B cell (primary cell): ENCODE measurements around the gene SEMA3G. TPM values are rescaled to one million over a fixed set of nuclear protein-coding genes. Genes with fewer than 3 reads are reported as not detected.

Experiments used
- ATAC-seq: fragments of 200-7000 bp; cut with Tn5 transposase; one replicate; pipeline ENCODE4 v1.10.0; 2021; ENCODE audit warnings: low read depth, mild to moderate bottlenecking, moderate number of reproducible peaks, moderate library complexity
- CTCF ChIA-PET: fragments of 350-600 bp; sonication (Branson Sonifier 250); formaldehyde crosslinking; loops from one replicate; lab custom pipeline; 2021; ENCODE audit warnings: antibody characterized with exemption, inconsistent platforms; lab: Charles Lee
- POLR2A ChIA-PET: fragments of 350-600 bp; sonication (Branson Sonifier 250); formaldehyde crosslinking; loops from one replicate; lab custom pipeline; 2021; ENCODE audit warnings: antibody characterized with exemption; lab: Charles Lee
- DNase-seq: peaks from one replicate; pipeline ENCODE4 v3.0.0; 2013
- H2AFZ ChIP-seq: 2 replicates; pipeline ENCODE4 v1.6.1; 2012; ENCODE audit warnings: mild to moderate bottlenecking, low read depth, low read length; ENCODE audit not compliant: insufficient read depth, poor library complexity, severe bottlenecking
- H3K27ac ChIP-seq, 2 donors: 1 replicate in 1 of 2; 2 replicates in 1 of 2; pipeline ENCODE4 v1.5.1; 2012 to 2013; ENCODE audit warnings: low read length in 2 of 2, mild to moderate bottlenecking in 2 of 2, moderate library complexity in 1 of 2
- H3K27me3 ChIP-seq, 4 experiments: fragments of 200-600 bp in 1 of 4; sonication (generic) in 1 of 4; replicated peaks in 1 of 4; 1 replicate in 2 of 4; 2 replicates in 2 of 4; pipeline versions ENCODE4 v1.6.1 to v1.7.0; 2013 to 2016; ENCODE audit warnings: low read length in 3 of 4, mild to moderate bottlenecking in 2 of 4, mixed read lengths in 1 of 4, moderate library complexity in 1 of 4; ENCODE audit not compliant: insufficient read depth in 4 of 4, control insufficient read depth in 3 of 4; ENCODE audit errors: control extremely low read depth in 1 of 4
- H3K36me3 ChIP-seq, 2 experiments: replicated peaks in 1 of 2; 1 replicate in 1 of 2; 2 replicates in 1 of 2; pipeline versions ENCODE4 v1.6.1 to v1.7.1; 2013; ENCODE audit warnings: low read length in 1 of 2; ENCODE audit not compliant: insufficient read depth in 2 of 2, control insufficient read depth in 1 of 2; ENCODE audit errors: control extremely low read depth in 1 of 2, extremely low read depth in 1 of 2
- H3K4me1 ChIP-seq, 2 donors: fragments of 200-600 bp in 1 of 2; sonication (generic) in 1 of 2; 1 replicate in 1 of 2; 2 replicates in 1 of 2; pipeline versions ENCODE4 v1.5.1 to v1.6.1; 2013 to 2017; ENCODE audit warnings: low read length in 2 of 2; ENCODE audit not compliant: control insufficient read depth in 2 of 2, insufficient read depth in 2 of 2
- H3K4me2 ChIP-seq: replicated peaks from 2 replicates; pipeline ENCODE3; 2012; ENCODE audit warnings: mild to moderate bottlenecking, low read depth, low read length; ENCODE audit not compliant: poor library complexity, severe bottlenecking
- H3K4me3 ChIP-seq, 5 experiments: fragments of 200-600 bp in 1 of 5; sonication (generic) in 1 of 5; 1 replicate in 3 of 5; 2 replicates in 2 of 5; pipeline versions ENCODE4 v1.5.1 to v1.7.0; 2011 to 2016; ENCODE audit warnings: low read length in 4 of 5, mild to moderate bottlenecking in 4 of 5, low read depth in 2 of 5, control low read depth in 1 of 5, moderate library complexity in 1 of 5; ENCODE audit not compliant: insufficient read depth in 1 of 5; ENCODE audit errors: control extremely low read depth in 1 of 5, extremely low read depth in 1 of 5
- H3K79me2 ChIP-seq: fragments of 200-600 bp; sonication (generic); one replicate; pipeline ENCODE4 v1.6.0; 2016; ENCODE audit warnings: low read length; ENCODE audit not compliant: control insufficient read depth, insufficient read depth
- H3K9ac ChIP-seq: fragments of 200-600 bp; sonication (generic); 2 replicates; pipeline ENCODE4 v1.6.1; 2017; ENCODE audit warnings: mild to moderate bottlenecking, low read length, moderate library complexity
- H3K9me3 ChIP-seq, 3 donors: one replicate each; pipeline versions ENCODE4 v1.6.1 to v1.7.1; 2013; ENCODE audit warnings: low read length in 2 of 3; ENCODE audit not compliant: control insufficient read depth in 2 of 3, insufficient read depth in 1 of 3; ENCODE audit errors: control extremely low read depth in 1 of 3
- H4K20me1 ChIP-seq: 2 replicates; pipeline ENCODE4 v1.6.0; 2012; ENCODE audit warnings: mild to moderate bottlenecking, low read length; ENCODE audit not compliant: insufficient read depth, control insufficient read depth, poor library complexity, severe bottlenecking
- H3K27ac Mint-ChIP-seq: one replicate; pipeline ENCODE4 v1.8.0; 2021; ENCODE audit warnings: mixed read lengths
- H3K27me3 Mint-ChIP-seq: one replicate; pipeline ENCODE4 v1.8.0; 2021; ENCODE audit warnings: mixed read lengths
- H3K4me1 Mint-ChIP-seq: one replicate; pipeline ENCODE4 v1.8.0; 2021; ENCODE audit warnings: mixed read lengths
- H3K4me3 Mint-ChIP-seq: one replicate; pipeline ENCODE4 v1.8.0; 2021; ENCODE audit warnings: mixed read lengths
- H3K9me3 Mint-ChIP-seq: one replicate; pipeline ENCODE4 v1.8.0; 2022; ENCODE audit warnings: mixed read lengths; ENCODE audit not compliant: insufficient read depth
- EZH2 ChIP-seq: IDR thresholded peaks from 2 replicates; pipeline ENCODE4 v1.6.1; 2012; ENCODE audit warnings: borderline replicate concordance, low read depth, mild to moderate bottlenecking, moderate library complexity, low read length; ENCODE audit not compliant: insufficient read depth, poor library complexity, severe bottlenecking
- WGBS: methylation state at CpG from one replicate; pipeline ENCODE4 v1.1.5; 2013; ENCODE audit warnings: missing lambda C conversion rate; ENCODE audit not compliant: insufficient coverage; 5-methylcytosine and 5-hydroxymethylcytosine counted together
- intact Hi-C: fragments of 100-400 bp; cut with micrococcal nuclease; formaldehyde crosslinking; loops from one replicate; pipeline ENCODE4 v1.10.0; 2022
- polyA plus RNA-seq: library from polyadenylated mRNA; depleted of rRNA; stranded (reverse); fragments of >200 nt; gene quantifications from 2 replicates; pipeline ENCODE4 v1.2.3, GENCODE V29; 2012
- total RNA-seq, 2 donors: library from RNA; stranded (reverse); fragments of 120-200 nt in 1 of 2; gene quantifications; 1 replicate in 1 of 2; 2 replicates in 1 of 2; pipeline versions ENCODE4 v1.2.3 to v1.2.4, GENCODE V29; 2013 to 2022
- TF ChIP-seq, protein P1 (sequence below): fragments of 200-600 bp; IDR thresholded peaks from one replicate; pipeline ENCODE4 v1.8.0; 2022; ENCODE audit warnings: antibody characterized with exemption, mild to moderate bottlenecking

Gene SEMA3G
- total and polyA plus RNA-seq, 2 donors (not counting 1 experiment from before 2014, with no cell fraction given), result 0.10 to 0.42 TPM

DNA sequence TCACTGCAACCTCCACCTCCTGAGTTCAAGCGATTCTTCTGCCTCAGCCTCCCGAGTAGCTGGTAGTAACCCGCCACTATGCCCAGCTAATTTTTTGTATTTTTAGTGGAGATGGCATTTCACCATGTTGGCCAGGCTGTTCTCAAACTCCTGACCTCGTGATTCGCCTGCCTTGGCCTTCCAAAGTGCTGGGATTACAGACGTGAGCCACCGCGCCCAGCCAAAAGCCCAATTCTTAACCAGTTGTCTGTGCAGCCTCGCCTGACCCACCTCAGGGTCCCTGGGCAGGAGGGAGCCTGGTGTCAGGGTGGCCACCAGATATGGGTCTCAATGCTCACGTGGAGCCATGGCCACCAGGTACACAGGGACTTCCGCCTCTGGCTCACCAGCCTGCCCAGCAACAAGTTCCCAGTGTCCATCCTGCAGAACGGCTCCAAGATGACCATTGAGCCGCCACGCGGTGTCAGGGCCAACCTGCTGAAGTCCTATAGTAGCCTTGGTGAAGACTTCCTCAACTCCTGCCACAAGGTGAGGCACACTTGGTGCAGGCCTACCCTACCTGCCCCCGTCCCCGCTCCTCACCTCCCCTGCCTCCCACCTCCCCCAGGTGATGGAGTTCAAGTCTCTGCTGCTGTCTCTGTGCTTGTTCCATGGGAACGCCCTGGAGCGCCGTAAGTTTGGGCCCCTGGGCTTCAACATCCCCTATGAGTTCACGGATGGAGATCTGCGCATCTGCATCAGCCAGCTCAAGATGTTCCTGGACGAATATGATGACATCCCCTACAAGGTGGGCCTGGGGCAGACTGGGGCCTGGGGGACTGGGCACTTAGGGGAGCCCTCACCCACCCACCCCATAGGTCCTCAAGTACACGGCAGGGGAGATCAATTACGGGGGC is 48.6 kb downstream of the SEMA3G start:
- POLR2A ChIA-PET, result no interaction called here
- WGBS, result 97% methylated on average over 20 of the region's 25 CpGs
- H2AFZ ChIP-seq, result no peak overlapping the region
- CTCF ChIA-PET, result no interaction called here
- no peaks in the 10 kb centered on the region for H3K4me1 Mint-ChIP-seq
- peaks cover 0 to 35% of the 10 kb centered on the region in 2 experiments for H3K36me3 ChIP-seq
- H3K4me3 ChIP-seq, result no peak overlapping the region
- intact Hi-C loops, result no loop called here
- no peaks in the 10 kb centered on the region for H3K27me3 Mint-ChIP-seq
- no peak overlapping the region for H3K4me2 ChIP-seq
- H3K79me2 ChIP-seq, result no peaks in the 10 kb centered on the region
- no peak overlapping the region for H3K27ac ChIP-seq
- no peaks in the 10 kb centered on the region for H3K9me3 Mint-ChIP-seq
- DNase-seq (no peak), ATAC-seq (no peak)
- no peaks in the 10 kb centered on the region for H3K9me3 ChIP-seq
- H3K9ac ChIP-seq, result no peak overlapping the region
- TF ChIP-seq, protein P1, sequence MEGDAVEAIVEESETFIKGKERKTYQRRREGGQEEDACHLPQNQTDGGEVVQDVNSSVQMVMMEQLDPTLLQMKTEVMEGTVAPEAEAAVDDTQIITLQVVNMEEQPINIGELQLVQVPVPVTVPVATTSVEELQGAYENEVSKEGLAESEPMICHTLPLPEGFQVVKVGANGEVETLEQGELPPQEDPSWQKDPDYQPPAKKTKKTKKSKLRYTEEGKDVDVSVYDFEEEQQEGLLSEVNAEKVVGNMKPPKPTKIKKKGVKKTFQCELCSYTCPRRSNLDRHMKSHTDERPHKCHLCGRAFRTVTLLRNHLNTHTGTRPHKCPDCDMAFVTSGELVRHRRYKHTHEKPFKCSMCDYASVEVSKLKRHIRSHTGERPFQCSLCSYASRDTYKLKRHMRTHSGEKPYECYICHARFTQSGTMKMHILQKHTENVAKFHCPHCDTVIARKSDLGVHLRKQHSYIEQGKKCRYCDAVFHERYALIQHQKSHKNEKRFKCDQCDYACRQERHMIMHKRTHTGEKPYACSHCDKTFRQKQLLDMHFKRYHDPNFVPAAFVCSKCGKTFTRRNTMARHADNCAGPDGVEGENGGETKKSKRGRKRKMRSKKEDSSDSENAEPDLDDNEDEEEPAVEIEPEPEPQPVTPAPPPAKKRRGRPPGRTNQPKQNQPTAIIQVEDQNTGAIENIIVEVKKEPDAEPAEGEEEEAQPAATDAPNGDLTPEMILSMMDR, result no peak
- no peaks in the 10 kb centered on the region for H3K27me3 ChIP-seq
- no peaks in the 10 kb centered on the region for H3K4me1 ChIP-seq
- H3K27ac Mint-ChIP-seq, result no peak overlapping the region
- H3K4me3 Mint-ChIP-seq, result no peak overlapping the region
- no peaks in the 10 kb centered on the region for H4K20me1 ChIP-seq

DNA sequence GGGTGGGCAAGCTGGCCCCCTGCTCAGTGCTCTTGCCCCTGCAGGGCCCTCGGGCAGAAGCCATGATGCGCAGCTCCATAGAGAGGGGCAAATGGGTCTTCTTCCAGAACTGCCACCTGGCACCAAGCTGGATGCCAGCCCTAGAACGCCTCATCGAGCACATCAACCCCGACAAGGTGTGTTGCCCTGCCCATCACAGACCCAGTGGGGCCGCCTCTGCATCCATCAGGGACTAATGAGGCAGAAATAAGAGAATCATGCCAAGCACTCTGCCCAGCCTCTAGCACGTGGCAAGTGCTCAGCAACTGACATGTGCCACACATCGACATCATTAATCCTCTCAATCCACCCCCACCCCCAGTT is 49.4 kb downstream of the SEMA3G start:
- CTCF ChIA-PET, result no interaction called here
- WGBS, result 91% methylated on average over 8 of the region's 8 CpGs
- ATAC-seq, result no peak
- no peak for DNase-seq
- no peak overlapping the region for H3K27ac ChIP-seq
- H3K9ac ChIP-seq, result no peak overlapping the region
- Mint-ChIP-seq H3K9me3 (no peaks in the 10 kb centered on the region), H3K4me1 (no peaks in the 10 kb centered on the region), H3K27me3 (no peaks in the 10 kb centered on the region), H3K4me3 (no peak overlapping the region), H3K27ac (no peak overlapping the region)
- H3K36me3 ChIP-seq, result peaks cover 0 to 35% of the 10 kb centered on the region in 2 experiments
- no peaks in the 10 kb centered on the region for H3K9me3 ChIP-seq
- H4K20me1 ChIP-seq, result no peaks in the 10 kb centered on the region
- H3K27me3 ChIP-seq, result no peaks in the 10 kb centered on the region
- no peaks in the 10 kb centered on the region for H3K4me1 ChIP-seq
- no peak for TF ChIP-seq EZH2
- TF ChIP-seq, protein P1, result no peak
- intact Hi-C loops, result no loop called here
- no peak overlapping the region for H2AFZ ChIP-seq
- H3K79me2 ChIP-seq, result no peaks in the 10 kb centered on the region
- no peak overlapping the region for H3K4me3 ChIP-seq
- POLR2A ChIA-PET, result no interaction called here
- H3K4me2 ChIP-seq, result no peak overlapping the region
